ENCODE results near the gene SERGEF.

SERGEF gene

GRCh38 chr11:17810041-17810440 lies 202.8 kb downstream of the SERGEF start:
- no peak for DNase-seq

- DNase-seq, result no peak
Observed at GRCh38 chr11:17807034-17807433, 205.8 kb downstream of the SERGEF start.

GRCh38 chr11:17805873-17806272 lies 207.0 kb downstream of the SERGEF start:
- DNase-seq, result no peak

- no peak for DNase-seq
Observed at GRCh38 chr11:17805043-17805442, 207.8 kb downstream of the SERGEF start.

- no peak for DNase-seq
Observed at GRCh38 chr11:17803754-17804334, 209.0 kb downstream of the SERGEF start.

- no peak for DNase-seq
Observed at GRCh38 chr11:17802491-17802890, 210.4 kb downstream of the SERGEF start.

GRCh38 chr11:17801166-17801565 lies 211.7 kb downstream of the SERGEF start:
- no peak for DNase-seq

- DNase-seq, result no peak
Observed at GRCh38 chr11:17799147-17799546, 213.7 kb downstream of the SERGEF start.

- DNase-seq, result no peak
Observed at GRCh38 chr11:17798716-17799115, 214.1 kb downstream of the SERGEF start.

GRCh38 chr11:17798253-17798652 lies 214.6 kb downstream of the SERGEF start:
- no peak for DNase-seq

- no peak for DNase-seq
Observed at GRCh38 chr11:17796154-17796553, 216.7 kb downstream of the SERGEF start.

GRCh38 chr11:17794981-17795380 lies 217.9 kb downstream of the SERGEF start:
- DNase-seq, result no peak

- no peak for DNase-seq
Observed at GRCh38 chr11:17793642-17794170, 219.1 kb downstream of the SERGEF start.

GRCh38 chr11:17792161-17792560 lies 220.7 kb downstream of the SERGEF start:
- DNase-seq, result no peak

GRCh38 chr11:17791144-17791543 lies 221.7 kb downstream of the SERGEF start:
- no peak for DNase-seq

GRCh38 chr11:17790453-17790852 lies 222.4 kb downstream of the SERGEF start:
- DNase-seq, result no peak

- no peak for DNase-seq
Observed at GRCh38 chr11:17788084-17788483, 224.8 kb downstream of the SERGEF start.

GRCh38 chr11:17786824-17787525 lies 225.9 kb downstream of the SERGEF start:
- DNase-seq, result no peak

GRCh38 chr11:17783878-17784277 lies 229.0 kb downstream of the SERGEF start:
- no peak for DNase-seq

GRCh38 chr11:17782603-17783337 lies 230.1 kb downstream of the SERGEF start:
- no peak for DNase-seq

GRCh38 chr11:17782145-17782544 lies 230.7 kb downstream of the SERGEF start:
- DNase-seq, result no peak

GRCh38 chr11:17781626-17782025 lies 231.2 kb downstream of the SERGEF start:
- DNase-seq, result no peak

- no peak for DNase-seq
Observed at GRCh38 chr11:17781221-17781620, 231.6 kb downstream of the SERGEF start.

GRCh38 chr11:17780668-17781067 lies 232.2 kb downstream of the SERGEF start:
- DNase-seq, result no peak

Data from CD4-positive, alpha-beta T cell treated with Interleukin-4 for 4 hours (primary cell).